Effector memory CD4-positive, alpha-beta T cell (primary cell): ENCODE measurements around the gene UROD.
"Not testable (repeated sequence)": the region's sequence is repeated elsewhere in the genome, so short reads cannot be mapped to it uniquely, and the experiment has no call there.

Experiments
- DNase-seq, 3 donors: peaks; one replicate each; pipeline ENCODE4 v3.0.0-alpha.2; 2020
- H3K27ac ChIP-seq: 2 replicates; pipeline ENCODE4 v1.7.0; 2013; ENCODE audit warnings: mild to moderate bottlenecking, low read length, moderate library complexity; ENCODE audit not compliant: insufficient read depth, poor library complexity, severe bottlenecking
- H3K27me3 ChIP-seq: replicated peaks from 2 replicates; pipeline ENCODE4 v1.7.0; 2013; ENCODE audit warnings: mild to moderate bottlenecking, low read length; ENCODE audit not compliant: insufficient read depth, control insufficient read depth, poor library complexity, severe bottlenecking
- H3K36me3 ChIP-seq: 2 replicates; pipeline ENCODE4 v1.7.0; 2013; ENCODE audit warnings: mild to moderate bottlenecking, low read length, moderate library complexity; ENCODE audit not compliant: control insufficient read depth, insufficient read depth
- H3K4me1 ChIP-seq: 2 replicates; pipeline ENCODE4 v1.7.0; 2013; ENCODE audit warnings: low read length, mild to moderate bottlenecking; ENCODE audit not compliant: control insufficient read depth, insufficient read depth, poor library complexity, severe bottlenecking
- H3K4me3 ChIP-seq: 2 replicates; pipeline ENCODE4 v1.7.0; 2013; ENCODE audit warnings: low read length, low read depth, mild to moderate bottlenecking; ENCODE audit not compliant: insufficient read depth, poor library complexity, severe bottlenecking
- H3K9me3 ChIP-seq: 2 replicates; pipeline ENCODE4 v1.7.0; 2013; ENCODE audit warnings: mild to moderate bottlenecking, low read length, moderate library complexity; ENCODE audit not compliant: control insufficient read depth
- total RNA-seq, 3 donors: gene quantifications; one replicate each; lab custom pipeline; 2026; lab: John Stamatoyannopoulos, UW

Gene UROD
- 20.6 to 34.5 (median 22.3) reads per million in 3 donors for total RNA-seq

GRCh38 chr1:45011837-45012638 is at the start of gene UROD:
TSS of gene UROD (plus strand) at chr1:45012254. CDS start at chr1:45012266, 12 bp downstream.
- Histone ChIP-seq H3K4me1 (peaks cover 28% of the 10 kb centered on the region), H3K4me3 (peak within 1 kb of the TSS; percentile 80), H3K27me3 (no peaks in the 10 kb centered on the region), H3K9me3 (no peaks in the 10 kb centered on the region), H3K27ac (peak within 1 kb of the TSS; percentile 77), H3K36me3 (peaks cover 29% of the 10 kb centered on the region)
- peak; percentile 75 to 83 (median 81) for DNase-seq

GRCh38 chr1:44962729-44963128 is 49.3 kb upstream of the UROD start:
- no peaks in the 10 kb centered on the region for H3K4me1 ChIP-seq
- H3K27me3 ChIP-seq, result no peaks in the 10 kb centered on the region
- H3K36me3 ChIP-seq, result no peaks in the 10 kb centered on the region

GRCh38 chr1:44964396-44964795 is 47.7 kb upstream of the UROD start:
- H3K4me3 ChIP-seq, result no peak overlapping the region
- H3K4me1 ChIP-seq, result no peaks in the 10 kb centered on the region
- no peak for DNase-seq
- no peaks in the 10 kb centered on the region for H3K9me3 ChIP-seq
- no peak overlapping the region for H3K27ac ChIP-seq
- no peaks in the 10 kb centered on the region for H3K36me3 ChIP-seq
- H3K27me3 ChIP-seq, result no peaks in the 10 kb centered on the region

More at GRCh38 chr1:44962729-44963128, 49.3 kb upstream of the UROD start:
- DNase-seq, result no peak
- no peaks in the 10 kb centered on the region for H3K9me3 ChIP-seq
- H3K27ac ChIP-seq, result no peak overlapping the region
- H3K4me3 ChIP-seq, result no peak overlapping the region

- Histone ChIP-seq H3K4me3 (no peak overlapping the region), H3K9me3 (no peaks in the 10 kb centered on the region), H3K27ac (no peak overlapping the region), H3K4me1 (no peaks in the 10 kb centered on the region), H3K36me3 (no peaks in the 10 kb centered on the region), H3K27me3 (no peaks in the 10 kb centered on the region)
- no peak for DNase-seq
Observed at GRCh38 chr1:44970317-44970716, 41.7 kb upstream of the UROD start.

- Histone ChIP-seq H3K27ac (no peak overlapping the region), H3K36me3 (peaks cover 10% of the 10 kb centered on the region), H3K27me3 (no peaks in the 10 kb centered on the region), H3K9me3 (no peaks in the 10 kb centered on the region), H3K4me1 (no peaks in the 10 kb centered on the region), H3K4me3 (no peak overlapping the region)
- no peak for DNase-seq
Observed at GRCh38 chr1:44973645-44974044, 38.4 kb upstream of the UROD start.

GRCh38 chr1:44976252-44976651 is 35.8 kb upstream of the UROD start:
- H3K36me3 ChIP-seq, result peaks cover 10% of the 10 kb centered on the region
- no peak overlapping the region for H3K27ac ChIP-seq
- no peak overlapping the region for H3K4me3 ChIP-seq
- no peaks in the 10 kb centered on the region for H3K9me3 ChIP-seq
- H3K27me3 ChIP-seq, result no peaks in the 10 kb centered on the region
- no peak for DNase-seq
- H3K4me1 ChIP-seq, result no peaks in the 10 kb centered on the region

- H3K36me3 ChIP-seq, H3K9me3 ChIP-seq, H3K27ac ChIP-seq, H3K4me3 ChIP-seq, H3K4me1 ChIP-seq, H3K27me3 ChIP-seq, DNase-seq: not testable (repeated sequence)
Observed at GRCh38 chr1:44977372-44977771, 34.7 kb upstream of the UROD start.

GRCh38 chr1:44985747-44986359 is 26.2 kb upstream of the UROD start:
- peaks cover 12% of the 10 kb centered on the region for H3K4me1 ChIP-seq
- H3K27ac ChIP-seq, result peak overlapping the region; percentile 49
- H3K4me3 ChIP-seq, result peak overlapping the region; percentile 65
- H3K27me3 ChIP-seq, result no peaks in the 10 kb centered on the region
- no peak for DNase-seq
- H3K36me3 ChIP-seq, result no peaks in the 10 kb centered on the region
- no peaks in the 10 kb centered on the region for H3K9me3 ChIP-seq

- no peaks in the 10 kb centered on the region for H3K9me3 ChIP-seq
- H3K4me1 ChIP-seq, result peaks cover 12% of the 10 kb centered on the region
- H3K27ac ChIP-seq, result no peak overlapping the region
- no peak overlapping the region for H3K4me3 ChIP-seq
- DNase-seq, result no peak
- no peaks in the 10 kb centered on the region for H3K36me3 ChIP-seq
- no peaks in the 10 kb centered on the region for H3K27me3 ChIP-seq
Observed at GRCh38 chr1:44988531-44989156, 23.4 kb upstream of the UROD start.
